HG02798 (cell line): ENCODE data around the gene NPHP1.
"Not testable (repeated sequence)": the region's sequence is repeated elsewhere in the genome, so short reads cannot be mapped to it uniquely, and the experiment has no call there.

Experiments used
- ATAC-seq: cut with Tn5 transposase; IDR thresholded peaks from one replicate; pipeline ENCODE4 v1.9.1; 2021; ENCODE audit warnings: mild to moderate bottlenecking; ENCODE audit not compliant: unreplicated experiment, poor library complexity

Gene NPHP1

DNA sequence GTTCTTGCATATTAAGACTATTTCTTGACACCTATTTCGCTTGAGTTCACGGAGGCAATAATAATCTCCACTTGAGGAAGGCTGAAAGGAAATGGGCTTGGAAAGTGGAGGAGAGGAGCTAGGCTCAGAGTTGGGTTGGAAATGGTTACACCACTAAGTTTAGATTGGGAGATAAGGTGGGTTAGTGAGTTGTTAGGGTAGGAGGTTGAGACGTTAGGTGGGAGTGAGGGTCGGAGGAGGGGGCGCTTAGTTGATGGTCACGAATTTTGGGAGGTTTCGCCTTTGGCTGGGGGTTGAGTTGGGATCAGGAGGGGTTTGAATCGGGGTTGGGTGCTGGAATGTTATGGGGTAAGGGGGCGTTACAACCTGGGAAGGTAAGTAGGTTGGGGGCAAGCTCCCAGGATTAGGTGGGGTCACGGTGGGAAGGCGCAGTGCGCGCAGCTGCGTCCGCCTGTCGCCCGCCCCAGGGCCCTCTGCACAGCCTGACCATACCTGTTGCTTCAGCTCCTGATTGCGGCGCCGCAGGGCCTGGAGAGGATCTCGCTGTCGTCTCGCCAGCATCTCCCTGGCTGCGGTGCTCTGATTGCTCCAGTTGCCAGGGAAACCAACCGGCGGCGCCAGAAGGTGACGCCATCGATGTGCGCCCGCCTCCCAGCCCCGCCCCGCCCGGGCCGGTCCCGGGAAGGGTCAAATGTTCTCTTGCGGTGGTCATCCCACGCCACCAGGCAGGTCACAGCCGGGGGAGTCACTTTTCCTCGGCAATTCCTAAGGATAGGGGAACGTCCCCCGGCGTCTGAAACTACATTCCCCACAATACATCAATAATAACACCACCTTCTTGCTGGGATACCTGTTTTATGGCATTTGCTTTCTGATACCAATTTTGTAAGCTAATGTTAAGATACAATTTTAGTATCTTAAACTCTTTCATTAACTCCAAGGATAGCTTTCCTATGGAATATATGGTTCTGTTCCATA lies at the start of gene NPHP1:
Gene NPHP1 (minus strand): TSS at position 606 of the 978 bp plus-strand sequence. CDS start 45 bp downstream, at position 561.
- peak; percentile 97 for ATAC-seq

DNA sequence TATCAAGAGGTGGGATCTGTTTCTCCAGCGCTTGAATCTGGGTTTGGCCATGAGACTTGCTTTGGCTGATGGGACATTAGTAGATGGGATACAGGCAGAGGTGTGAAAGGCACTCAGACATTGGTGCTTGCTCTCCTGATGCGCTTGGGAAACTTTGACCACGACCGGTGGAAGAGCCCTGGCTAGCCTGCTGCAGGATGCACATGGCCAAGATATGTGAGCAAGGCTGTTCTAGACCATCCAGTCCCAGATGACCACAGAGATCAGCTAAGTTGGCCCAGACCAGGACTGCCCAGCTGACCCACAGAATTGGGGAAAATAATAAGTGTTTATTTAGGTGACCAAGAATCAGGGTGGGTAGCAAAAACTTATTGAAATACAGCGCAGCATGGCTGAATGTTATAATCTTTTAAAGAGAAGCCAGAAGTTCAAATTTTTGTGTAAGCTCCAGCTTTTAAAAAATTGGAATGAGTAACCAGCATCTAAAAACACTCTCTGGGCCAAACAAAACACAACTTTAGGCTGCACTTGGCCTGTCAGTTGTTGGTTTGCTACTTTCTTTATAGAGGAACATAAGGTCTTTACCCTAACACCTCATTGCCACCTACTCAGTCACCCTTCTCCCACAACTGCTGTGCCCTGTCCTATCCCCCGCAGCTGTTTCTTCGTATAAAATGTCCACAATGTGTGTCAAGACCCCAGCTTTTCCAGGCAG lies 43.4 kb upstream of the NPHP1 start:
- not testable (repeated sequence) for ATAC-seq

GRCh38 chr2:110245488-110246435 lies 40.9 kb upstream of the NPHP1 start:
- not testable (repeated sequence) for ATAC-seq

- ATAC-seq, result not testable (repeated sequence)
Observed at GRCh38 chr2:110243283-110243682, 38.5 kb upstream of the NPHP1 start.

GRCh38 chr2:110234514-110234913 lies 29.7 kb upstream of the NPHP1 start:
- ATAC-seq, result not testable (repeated sequence)

DNA sequence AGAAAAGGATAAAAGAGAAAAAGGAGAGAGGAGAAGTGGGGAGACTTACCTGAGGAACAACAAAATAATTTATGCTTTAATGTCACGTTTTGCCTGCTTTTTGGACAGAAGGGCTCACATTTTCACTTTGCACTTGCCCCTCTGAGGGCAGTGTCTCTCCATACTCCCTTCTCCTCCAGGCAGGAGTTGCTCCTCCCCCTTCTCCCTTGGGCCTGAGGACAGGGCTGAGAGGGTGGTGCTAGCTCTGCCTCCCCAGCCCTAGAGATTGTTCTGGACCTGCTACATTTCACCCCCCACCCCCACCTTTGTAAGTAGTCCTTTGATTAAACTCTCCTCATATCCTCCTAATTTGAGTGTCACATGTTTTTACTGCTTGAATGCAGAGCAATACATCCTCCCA lies 25.1 kb upstream of the NPHP1 start:
- not testable (repeated sequence) for ATAC-seq

GRCh38 chr2:110222626-110223025 lies 17.8 kb upstream of the NPHP1 start:
- ATAC-seq, result not testable (repeated sequence)

- ATAC-seq, result no peak
Observed at GRCh38 chr2:110221938-110222337, 17.1 kb upstream of the NPHP1 start.

- no peak for ATAC-seq
Observed at GRCh38 chr2:110220190-110220564, 15.4 kb upstream of the NPHP1 start.

- ATAC-seq, result no peak
Observed at GRCh38 chr2:110219496-110220189, 14.8 kb upstream of the NPHP1 start.

DNA sequence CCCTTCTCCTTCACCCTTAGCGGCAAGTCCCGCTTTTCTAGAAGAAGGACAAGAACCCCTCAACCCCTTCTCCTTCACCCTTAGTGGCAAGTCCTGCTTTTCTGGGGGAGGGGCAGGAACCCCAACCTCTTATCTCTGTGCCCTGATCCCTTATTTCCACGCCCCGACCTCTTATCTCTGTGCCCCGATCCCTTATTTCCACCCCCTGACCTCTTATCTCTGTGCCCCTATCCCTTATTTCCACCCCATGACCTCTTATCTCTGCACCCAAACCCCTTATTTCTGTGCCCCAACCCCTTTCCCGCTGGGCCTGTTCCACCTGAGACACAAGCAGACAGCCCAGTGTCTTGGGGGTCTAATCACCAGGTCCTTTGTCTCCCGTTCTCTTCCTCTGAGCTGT lies 14.1 kb upstream of the NPHP1 start:
- not testable (repeated sequence) for ATAC-seq

- no peak for ATAC-seq
Observed at GRCh38 chr2:110216803-110217202, 12.0 kb upstream of the NPHP1 start.

- no peak for ATAC-seq
Observed at GRCh38 chr2:110216199-110216598, 11.4 kb upstream of the NPHP1 start.

GRCh38 chr2:110215566-110216158 lies 10.8 kb upstream of the NPHP1 start:
- no peak for ATAC-seq

DNA sequence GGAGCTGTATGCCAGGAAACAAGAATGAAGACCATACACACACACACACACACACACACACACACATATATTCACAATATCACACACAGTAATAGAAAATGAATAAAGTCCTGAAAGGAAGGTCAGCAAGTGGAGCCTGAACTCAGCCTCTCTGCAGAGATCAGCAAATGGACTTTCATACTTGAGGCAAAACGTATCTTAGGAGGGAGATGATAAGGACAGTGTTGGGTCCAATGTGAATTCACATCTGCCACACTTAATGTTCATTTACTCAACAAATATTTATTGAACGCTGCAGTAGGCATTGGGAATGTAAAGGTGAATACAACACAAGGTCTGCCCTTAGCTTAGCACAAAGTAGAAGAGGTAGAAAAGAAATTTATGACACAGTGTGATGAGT lies 10.3 kb upstream of the NPHP1 start:
- no peak for ATAC-seq

- ATAC-seq, result not testable (repeated sequence)
Observed at GRCh38 chr2:110213522-110213921, 8.7 kb upstream of the NPHP1 start.

DNA sequence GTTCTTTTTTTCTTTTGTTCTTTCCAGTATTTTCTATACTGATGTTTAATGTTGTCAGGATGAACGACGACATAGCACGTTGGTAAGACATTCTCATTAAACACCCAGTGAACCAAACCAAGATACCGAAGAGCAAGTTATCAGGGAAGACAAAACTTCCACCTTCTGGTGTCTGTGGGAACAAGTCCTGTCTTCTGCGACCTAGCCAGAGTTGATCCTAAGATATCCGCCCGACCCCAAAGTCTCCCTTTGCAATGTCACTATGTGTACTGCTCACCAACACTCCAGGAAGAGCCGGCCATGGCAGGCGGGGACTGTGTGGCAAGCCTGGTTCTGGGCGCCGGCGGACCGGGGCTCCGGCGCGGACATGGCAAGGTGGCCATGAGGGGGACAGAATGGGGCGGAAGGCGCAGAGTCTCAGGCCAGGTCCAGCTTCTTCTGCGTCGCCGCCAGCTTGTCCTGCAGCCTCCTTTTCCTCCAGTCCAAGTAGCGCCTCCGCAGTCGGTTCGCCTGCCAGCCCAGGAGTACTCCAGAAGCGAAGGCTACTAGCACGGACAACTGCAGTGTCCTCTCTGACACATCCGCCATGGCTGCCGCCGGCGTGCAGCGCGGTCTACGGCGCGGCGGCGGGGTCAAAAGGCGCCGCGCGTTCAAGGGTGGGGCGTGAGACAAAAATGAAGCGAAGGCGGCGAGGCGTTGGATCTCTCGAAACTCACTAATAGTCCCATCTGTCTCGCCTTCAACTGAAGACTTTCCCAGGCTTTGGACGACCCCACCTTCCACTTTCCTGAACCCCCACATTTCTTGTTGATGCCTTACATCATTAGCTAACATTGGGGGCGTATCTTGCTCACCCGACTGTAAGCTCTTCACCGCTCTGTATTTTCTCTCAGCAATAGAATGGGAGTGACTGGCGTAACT lies 7.4 kb upstream of the NPHP1 start, which contains the start of gene MTLN:
Gene MTLN (minus strand): TSS at position 610 of the 921 bp plus-strand sequence. CDS start 22 bp downstream, at position 588.
- ATAC-seq, result peak; percentile 86
